Measurements from ENCODE around the gene CLDN10. TPM values are rescaled to one million over a fixed set of nuclear protein-coding genes. Genes with fewer than 3 reads are reported as not detected.

Gene CLDN10
- total and polyA plus RNA-seq, 2 donors (not counting 3 experiments of a cell fraction or from before 2014, with no cell fraction given) = 0.49 to 0.69 TPM

DNA sequence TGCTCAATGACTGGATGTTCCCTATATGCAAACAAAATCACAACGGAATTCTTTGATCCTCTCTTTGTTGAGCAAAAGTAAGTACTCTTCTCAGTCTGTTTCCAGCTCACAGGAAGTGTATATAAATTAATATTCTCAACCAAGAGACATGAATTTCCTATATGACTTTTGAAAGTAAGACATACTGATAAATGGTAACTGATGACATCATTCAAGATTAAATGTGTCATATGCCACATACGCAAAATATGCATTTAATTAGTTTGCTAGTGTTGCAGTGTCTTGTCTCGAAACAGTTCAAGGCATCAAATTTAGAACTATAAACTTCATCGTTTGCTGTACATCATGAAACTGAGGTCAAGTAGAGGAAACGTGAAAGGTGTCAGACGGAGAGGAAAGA, 7.9 kb downstream of the CLDN10 start:
- POLR2A ChIA-PET = no interaction called here
- TF ChIP-seq JUN (IDR thresholded peaks at IDR 0.05; ENCODE audit: borderline replicate concordance, insufficient read depth, insufficient read length, low read depth) (peak; percentile 24), FOS (IDR thresholded peaks at IDR 0.05; ENCODE audit: borderline replicate concordance, insufficient read depth, low read length) (no peak), GATA2 (IDR thresholded peaks at IDR 0.05; ENCODE audit: insufficient read depth, insufficient read length, low read depth, low read length) (no peak)
- no peak overlapping the region for H2AFZ ChIP-seq (ENCODE audit: low read depth, low read length)
- H4K20me1 ChIP-seq (replicated peaks; ENCODE audit: control insufficient read depth, extremely low read depth, insufficient read depth, low read length) = no peaks in the 10 kb centered on the region
- H3K79me2 ChIP-seq (ENCODE audit: control insufficient read depth, insufficient read depth, low read length) = no peaks in the 10 kb centered on the region
- no peaks in the 10 kb centered on the region for H3K9me1 ChIP-seq (replicated peaks; ENCODE audit: control insufficient read depth, extremely low read depth, insufficient read depth, low read length)
- no peak for DNase-seq (ENCODE audit: low read depth, low spot score)
- peaks cover 10% of the 10 kb centered on the region for H3K4me1 ChIP-seq (ENCODE audit: control insufficient read depth, extremely low read depth, insufficient read depth, low read length)
- BruUV-seq (replicated peaks) = no TSS peak
- FAIRE-seq = no peak
- no peaks in the 10 kb centered on the region for H3K9me3 ChIP-seq (replicated peaks; ENCODE audit: control insufficient read depth, insufficient read depth, low read length)
- no peak overlapping the region for H3K4me3 ChIP-seq (replicated peaks in 1 of 3; ENCODE audit: insufficient read depth in 1 of 3, low read depth in 1 of 3, low read length in 3 of 3)
- H3K27me3 ChIP-seq (ENCODE audit: control insufficient read depth in 2 of 2, insufficient read depth in 2 of 2, low read length in 2 of 2) = peaks cover 7 to 8% of the 10 kb centered on the region in 2 experiments
- no peak overlapping the region for H3K9ac ChIP-seq (replicated peaks; ENCODE audit: extremely low read depth, insufficient read depth, low read length)
- dilution Hi-C loops (cut with MboI; ENCODE audit: extremely low pct_ligation_motif_present, low sequenced_read_pairs) (no loop called here), intact Hi-C loops (cut with micrococcal nuclease) (no loop called here)
- no peaks in the 10 kb centered on the region for H3K36me3 ChIP-seq (ENCODE audit: control insufficient read depth in 2 of 2, extremely low read depth in 1 of 2, insufficient read depth in 2 of 2, low read length in 2 of 2)
- no peak overlapping the region for H3K4me2 ChIP-seq (ENCODE audit: insufficient read depth, low read length)
- CTCF ChIA-PET = no interaction called here
- H3K27ac ChIP-seq (ENCODE audit: insufficient read depth, low read depth, low read length) = no peak overlapping the region

DNA sequence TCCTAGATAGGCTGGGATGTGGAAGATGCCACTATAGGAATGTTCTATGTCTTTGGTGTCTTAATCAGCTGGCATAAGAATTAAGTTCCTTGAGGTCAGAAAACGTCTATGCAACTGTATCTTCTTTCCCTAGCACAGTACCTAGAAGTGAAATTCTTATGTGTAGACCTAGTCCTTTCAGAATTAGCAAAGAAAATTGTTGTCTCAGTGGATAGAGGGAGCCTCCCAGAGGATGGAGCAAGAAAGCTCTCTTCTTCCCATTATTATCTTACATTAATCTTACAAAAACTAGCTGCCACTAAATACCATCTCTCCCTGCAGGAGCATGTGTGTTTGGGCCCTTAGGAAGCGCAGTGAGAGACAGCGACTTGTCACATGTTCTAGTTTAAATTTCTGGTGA, 11.6 kb downstream of the CLDN10 start:
- FAIRE-seq (no peak), DNase-seq (ENCODE audit: low read depth, low spot score) (peak; percentile 43)
- dilution Hi-C loops (cut with MboI; ENCODE audit: extremely low pct_ligation_motif_present, low sequenced_read_pairs) (no loop called here), intact Hi-C loops (cut with micrococcal nuclease) (no loop called here)
- H4K20me1 ChIP-seq (replicated peaks; ENCODE audit: control insufficient read depth, extremely low read depth, insufficient read depth, low read length) = no peaks in the 10 kb centered on the region
- no peak for TF ChIP-seq EZH2 (IDR thresholded peaks at IDR 0.05; ENCODE audit: borderline replicate concordance, low read depth, low read length, severe bottlenecking)
- no peak for TF ChIP-seq MYC (IDR thresholded peaks at IDR 0.05; ENCODE audit: low read depth, low read length)
- no peak for TF ChIP-seq FOS (IDR thresholded peaks at IDR 0.05; ENCODE audit: borderline replicate concordance, insufficient read depth, low read length)
- TF ChIP-seq POLR2A (IDR thresholded peaks at IDR 0.05; ENCODE audit: low read depth, low read length) = no peak
- TF ChIP-seq, protein P1, sequence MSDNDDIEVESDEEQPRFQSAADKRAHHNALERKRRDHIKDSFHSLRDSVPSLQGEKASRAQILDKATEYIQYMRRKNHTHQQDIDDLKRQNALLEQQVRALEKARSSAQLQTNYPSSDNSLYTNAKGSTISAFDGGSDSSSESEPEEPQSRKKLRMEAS (IDR thresholded peaks at IDR 0.05; ENCODE audit: insufficient read depth, insufficient read length) = no peak
- TF ChIP-seq, protein P2, sequence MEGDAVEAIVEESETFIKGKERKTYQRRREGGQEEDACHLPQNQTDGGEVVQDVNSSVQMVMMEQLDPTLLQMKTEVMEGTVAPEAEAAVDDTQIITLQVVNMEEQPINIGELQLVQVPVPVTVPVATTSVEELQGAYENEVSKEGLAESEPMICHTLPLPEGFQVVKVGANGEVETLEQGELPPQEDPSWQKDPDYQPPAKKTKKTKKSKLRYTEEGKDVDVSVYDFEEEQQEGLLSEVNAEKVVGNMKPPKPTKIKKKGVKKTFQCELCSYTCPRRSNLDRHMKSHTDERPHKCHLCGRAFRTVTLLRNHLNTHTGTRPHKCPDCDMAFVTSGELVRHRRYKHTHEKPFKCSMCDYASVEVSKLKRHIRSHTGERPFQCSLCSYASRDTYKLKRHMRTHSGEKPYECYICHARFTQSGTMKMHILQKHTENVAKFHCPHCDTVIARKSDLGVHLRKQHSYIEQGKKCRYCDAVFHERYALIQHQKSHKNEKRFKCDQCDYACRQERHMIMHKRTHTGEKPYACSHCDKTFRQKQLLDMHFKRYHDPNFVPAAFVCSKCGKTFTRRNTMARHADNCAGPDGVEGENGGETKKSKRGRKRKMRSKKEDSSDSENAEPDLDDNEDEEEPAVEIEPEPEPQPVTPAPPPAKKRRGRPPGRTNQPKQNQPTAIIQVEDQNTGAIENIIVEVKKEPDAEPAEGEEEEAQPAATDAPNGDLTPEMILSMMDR (IDR thresholded peaks at IDR 0.05; ENCODE audit: extremely low read depth in 1 of 2, insufficient read depth in 1 of 2, low read depth in 1 of 2, low read length in 2 of 2) = no peak
- no peak for TF ChIP-seq GATA2 (IDR thresholded peaks at IDR 0.05; ENCODE audit: insufficient read depth, insufficient read length, low read depth, low read length)
- no peak for TF ChIP-seq JUN (IDR thresholded peaks at IDR 0.05; ENCODE audit: borderline replicate concordance, insufficient read depth, insufficient read length, low read depth)
- no peak for TF ChIP-seq POLR2AphosphoS5 (IDR thresholded peaks at IDR 0.05; ENCODE audit: insufficient read depth, low read depth, low read length)
- H3K9me3 ChIP-seq (replicated peaks; ENCODE audit: control insufficient read depth, insufficient read depth, low read length) = no peaks in the 10 kb centered on the region
- H3K4me1 ChIP-seq (ENCODE audit: control insufficient read depth, extremely low read depth, insufficient read depth, low read length) = peaks cover 11% of the 10 kb centered on the region
- peak overlapping the region; percentile 49 for H2AFZ ChIP-seq (ENCODE audit: low read depth, low read length)
- peaks cover 0 to 1% of the 10 kb centered on the region in 2 experiments for H3K27me3 ChIP-seq (ENCODE audit: control insufficient read depth in 2 of 2, insufficient read depth in 2 of 2, low read length in 2 of 2)
- BruUV-seq (replicated peaks) = no TSS peak
- H3K4me3 ChIP-seq (replicated peaks in 1 of 3; ENCODE audit: insufficient read depth in 1 of 3, low read depth in 1 of 3, low read length in 3 of 3) = no peak overlapping the region
- no peaks in the 10 kb centered on the region for H3K36me3 ChIP-seq (ENCODE audit: control insufficient read depth in 2 of 2, extremely low read depth in 1 of 2, insufficient read depth in 2 of 2, low read length in 2 of 2)
- CTCF ChIA-PET = interaction anchor here (1.1 to 3.7 kb wide), 17 partner anchors 9 to 374 kb away, joined by 3 to 57 read pairs (median 9); partner anchors contain the start of gene CLDN10
- POLR2A ChIA-PET = no interaction called here
- no peaks in the 10 kb centered on the region for H3K9me1 ChIP-seq (replicated peaks; ENCODE audit: control insufficient read depth, extremely low read depth, insufficient read depth, low read length)
- no peak overlapping the region for H3K9ac ChIP-seq (replicated peaks; ENCODE audit: extremely low read depth, insufficient read depth, low read length)
- H3K4me2 ChIP-seq (ENCODE audit: insufficient read depth, low read length) = no peak overlapping the region
- H3K79me2 ChIP-seq (ENCODE audit: control insufficient read depth, insufficient read depth, low read length) = no peaks in the 10 kb centered on the region
- H3K27ac ChIP-seq (ENCODE audit: insufficient read depth, low read depth, low read length) = no peak overlapping the region

Measured in endothelial cell of umbilical vein (primary cell).